GM23338 (cell line): Measurements from ENCODE around the gene CCBE1. TPM values are rescaled to one million over a fixed set of nuclear protein-coding genes. Genes with fewer than 3 reads are reported as not detected.

Experiments
- ATAC-seq: fragments of 200-7000 bp; cut with Tn5 transposase; 3 replicates; pipeline ENCODE4 v1.9.1; 2020
- DNase-seq: peaks from one replicate; pipeline ENCODE4 v3.0.0-alpha.2; 2015; ENCODE audit warnings: low spot score
- H2AFZ ChIP-seq: fragments of 200-600 bp; sonication (generic); 2 replicates; pipeline ENCODE4 v1.8.0; 2016; ENCODE audit warnings: antibody characterized with exemption, mild to moderate bottlenecking, moderate library complexity
- H3F3A ChIP-seq: fragments of 200-600 bp; sonication (generic); replicated peaks from 2 replicates; pipeline ENCODE4 v1.8.0; 2017; ENCODE audit warnings: antibody characterized with exemption, mixed run types, low read depth
- H3K27ac ChIP-seq: fragments of 200-600 bp; sonication (generic); 2 replicates; pipeline ENCODE4 v1.6.1; 2016; ENCODE audit warnings: low read depth
- H3K27me3 ChIP-seq: fragments of 200-600 bp; sonication (generic); 2 replicates; pipeline ENCODE4 v1.8.0; 2016; ENCODE audit warnings: mild to moderate bottlenecking, mixed run types, moderate library complexity; ENCODE audit not compliant: insufficient read depth
- H3K36me3 ChIP-seq: fragments of 200-600 bp; sonication (generic); 2 replicates; pipeline ENCODE4 v1.8.0; 2016; ENCODE audit warnings: mild to moderate bottlenecking; ENCODE audit not compliant: insufficient read depth
- H3K4me1 ChIP-seq: fragments of 200-600 bp; sonication (generic); 2 replicates; pipeline ENCODE4 v1.8.0; 2016; ENCODE audit warnings: mild to moderate bottlenecking, moderate library complexity; ENCODE audit not compliant: insufficient read depth
- H3K4me2 ChIP-seq: fragments of 200-600 bp; sonication (generic); 2 replicates; pipeline ENCODE4 v1.7.1; 2017; ENCODE audit warnings: mixed run types
- H3K4me3 ChIP-seq: fragments of 200-600 bp; sonication (generic); 2 replicates; pipeline ENCODE4 v1.6.1; 2016; ENCODE audit warnings: mixed run types
- H3K79me2 ChIP-seq: fragments of 200-600 bp; sonication (generic); replicated peaks from 2 replicates; pipeline ENCODE4 v1.8.0; 2017; ENCODE audit warnings: mild to moderate bottlenecking; ENCODE audit not compliant: insufficient read depth
- H3K9me2 ChIP-seq: fragments of 200-600 bp; sonication (generic); 2 replicates; pipeline ENCODE4 v1.8.0; 2017; ENCODE audit not compliant: insufficient read depth
- H4K20me1 ChIP-seq: fragments of 200-600 bp; sonication (generic); replicated peaks from 2 replicates; pipeline ENCODE4 v1.8.0; 2017; ENCODE audit warnings: mild to moderate bottlenecking; ENCODE audit not compliant: insufficient read depth
- H3K27ac Mint-ChIP-seq: 2 replicates; pipeline ENCODE4 v1.8.0; 2020; ENCODE audit warnings: inconsistent platforms, mild to moderate bottlenecking, moderate library complexity, mixed read lengths
- H3K27me3 Mint-ChIP-seq: 3 replicates; pipeline ENCODE4 v1.8.0; 2022; ENCODE audit warnings: low read depth, mild to moderate bottlenecking, moderate library complexity, mixed read lengths, inconsistent platforms; ENCODE audit not compliant: insufficient read depth, poor library complexity
- H3K36me3 Mint-ChIP-seq: 3 replicates; pipeline ENCODE4 v1.8.0; 2021; ENCODE audit warnings: low read depth, mild to moderate bottlenecking, inconsistent platforms, moderate library complexity, mixed read lengths
- H3K4me1 Mint-ChIP-seq: 3 replicates; pipeline ENCODE4 v1.8.0; 2020; ENCODE audit warnings: mild to moderate bottlenecking, inconsistent platforms, mixed read lengths
- H3K4me3 Mint-ChIP-seq: 3 replicates; pipeline ENCODE4 v1.8.0; 2021; ENCODE audit warnings: moderate library complexity, mild to moderate bottlenecking, inconsistent platforms, mixed read lengths
- H3K9me3 Mint-ChIP-seq: 3 replicates; pipeline ENCODE4 v1.8.0; 2020; ENCODE audit warnings: moderate library complexity, mild to moderate bottlenecking, inconsistent platforms, mixed read lengths
- CREB1 ChIP-seq: fragments of 250-450 bp; sonication (Bioruptor Pico); IDR thresholded peaks from 2 replicates; pipeline ENCODE4 v1.5.0; 2020; ENCODE audit warnings: low read depth, mild to moderate bottlenecking, moderate library complexity
- EZH2 ChIP-seq: fragments of 200-600 bp; sonication (generic); IDR thresholded peaks from one replicate; pipeline ENCODE4 v1.8.0; 2017; ENCODE audit warnings: antibody characterized with exemption, mild to moderate bottlenecking, low read depth; ENCODE audit not compliant: unreplicated experiment
- EZH2phosphoT487 ChIP-seq: fragments of 200-600 bp; sonication (generic); IDR thresholded peaks from one replicate; pipeline ENCODE4 v1.8.1; 2018; ENCODE audit warnings: antibody characterized with exemption; ENCODE audit not compliant: unreplicated experiment
- polyA plus RNA-seq: library from polyadenylated mRNA; unstranded; fragments of >200 nt; fragmentation: Nextera tagmentation; extraction: Ambion mirVana; gene quantifications from 2 replicates; pipeline ENCODE4 v1.2.1, GENCODE V29; 2016
- total RNA-seq: library from RNA; depleted of rRNA; stranded (reverse); fragments of >200 nt; shearing (Covaris generic); gene quantifications from 2 replicates; pipeline ENCODE4 v1.2.3, GENCODE V29; 2014
- TF ChIP-seq, protein P1 (sequence below): IDR thresholded peaks from one replicate; pipeline ENCODE4 v1.6.1; 2018; ENCODE audit warnings: antibody characterized with exemption; ENCODE audit not compliant: unreplicated experiment
- TF ChIP-seq, protein P2 (sequence below), 2 experiments: fragments of 200-600 bp in 1 of 2; sonication (generic) in 1 of 2; conservative IDR thresholded peaks; 2 replicates each; pipeline versions ENCODE4 v1.5.1 to v1.6.1; 2016 to 2017; ENCODE audit warnings: antibody characterized with exemption in 2 of 2, low read depth in 2 of 2, mild to moderate bottlenecking in 2 of 2, moderate library complexity in 1 of 2
- TF ChIP-seq, protein P3 (sequence below): fragments of 250-450 bp; sonication (Bioruptor Pico); IDR thresholded peaks from 2 replicates; pipeline ENCODE4 v1.5.0; 2020; ENCODE audit warnings: mild to moderate bottlenecking, moderate library complexity

The CCBE1 gene
- total and polyA plus RNA-seq, 2 experiments from 2014 or later, result 2.1 to 2.6 TPM

DNA sequence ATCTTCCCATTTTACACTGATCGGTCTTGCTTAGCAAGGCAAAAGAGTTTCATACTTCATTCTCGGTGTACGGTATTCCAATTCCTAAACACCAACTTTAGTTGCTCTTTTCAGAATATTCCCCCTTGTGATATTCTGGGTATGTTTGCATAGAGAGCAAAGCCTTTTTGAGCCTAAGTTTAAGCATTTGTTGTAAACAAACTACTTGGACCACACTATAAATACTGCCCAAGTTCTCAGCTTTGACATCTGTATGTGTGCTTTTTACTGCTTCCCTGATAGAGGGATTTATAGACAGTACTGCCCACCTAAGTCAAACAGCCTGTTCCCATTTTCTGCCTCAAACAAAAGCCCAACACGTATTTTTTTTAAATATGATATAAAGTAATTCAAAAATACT is 36.9 kb downstream of the CCBE1 start (continued):
- TF ChIP-seq, protein P1, sequence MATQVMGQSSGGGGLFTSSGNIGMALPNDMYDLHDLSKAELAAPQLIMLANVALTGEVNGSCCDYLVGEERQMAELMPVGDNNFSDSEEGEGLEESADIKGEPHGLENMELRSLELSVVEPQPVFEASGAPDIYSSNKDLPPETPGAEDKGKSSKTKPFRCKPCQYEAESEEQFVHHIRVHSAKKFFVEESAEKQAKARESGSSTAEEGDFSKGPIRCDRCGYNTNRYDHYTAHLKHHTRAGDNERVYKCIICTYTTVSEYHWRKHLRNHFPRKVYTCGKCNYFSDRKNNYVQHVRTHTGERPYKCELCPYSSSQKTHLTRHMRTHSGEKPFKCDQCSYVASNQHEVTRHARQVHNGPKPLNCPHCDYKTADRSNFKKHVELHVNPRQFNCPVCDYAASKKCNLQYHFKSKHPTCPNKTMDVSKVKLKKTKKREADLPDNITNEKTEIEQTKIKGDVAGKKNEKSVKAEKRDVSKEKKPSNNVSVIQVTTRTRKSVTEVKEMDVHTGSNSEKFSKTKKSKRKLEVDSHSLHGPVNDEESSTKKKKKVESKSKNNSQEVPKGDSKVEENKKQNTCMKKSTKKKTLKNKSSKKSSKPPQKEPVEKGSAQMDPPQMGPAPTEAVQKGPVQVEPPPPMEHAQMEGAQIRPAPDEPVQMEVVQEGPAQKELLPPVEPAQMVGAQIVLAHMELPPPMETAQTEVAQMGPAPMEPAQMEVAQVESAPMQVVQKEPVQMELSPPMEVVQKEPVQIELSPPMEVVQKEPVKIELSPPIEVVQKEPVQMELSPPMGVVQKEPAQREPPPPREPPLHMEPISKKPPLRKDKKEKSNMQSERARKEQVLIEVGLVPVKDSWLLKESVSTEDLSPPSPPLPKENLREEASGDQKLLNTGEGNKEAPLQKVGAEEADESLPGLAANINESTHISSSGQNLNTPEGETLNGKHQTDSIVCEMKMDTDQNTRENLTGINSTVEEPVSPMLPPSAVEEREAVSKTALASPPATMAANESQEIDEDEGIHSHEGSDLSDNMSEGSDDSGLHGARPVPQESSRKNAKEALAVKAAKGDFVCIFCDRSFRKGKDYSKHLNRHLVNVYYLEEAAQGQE, result no peak
- TF ChIP-seq, protein P2, sequence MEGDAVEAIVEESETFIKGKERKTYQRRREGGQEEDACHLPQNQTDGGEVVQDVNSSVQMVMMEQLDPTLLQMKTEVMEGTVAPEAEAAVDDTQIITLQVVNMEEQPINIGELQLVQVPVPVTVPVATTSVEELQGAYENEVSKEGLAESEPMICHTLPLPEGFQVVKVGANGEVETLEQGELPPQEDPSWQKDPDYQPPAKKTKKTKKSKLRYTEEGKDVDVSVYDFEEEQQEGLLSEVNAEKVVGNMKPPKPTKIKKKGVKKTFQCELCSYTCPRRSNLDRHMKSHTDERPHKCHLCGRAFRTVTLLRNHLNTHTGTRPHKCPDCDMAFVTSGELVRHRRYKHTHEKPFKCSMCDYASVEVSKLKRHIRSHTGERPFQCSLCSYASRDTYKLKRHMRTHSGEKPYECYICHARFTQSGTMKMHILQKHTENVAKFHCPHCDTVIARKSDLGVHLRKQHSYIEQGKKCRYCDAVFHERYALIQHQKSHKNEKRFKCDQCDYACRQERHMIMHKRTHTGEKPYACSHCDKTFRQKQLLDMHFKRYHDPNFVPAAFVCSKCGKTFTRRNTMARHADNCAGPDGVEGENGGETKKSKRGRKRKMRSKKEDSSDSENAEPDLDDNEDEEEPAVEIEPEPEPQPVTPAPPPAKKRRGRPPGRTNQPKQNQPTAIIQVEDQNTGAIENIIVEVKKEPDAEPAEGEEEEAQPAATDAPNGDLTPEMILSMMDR (conservative IDR thresholded peaks at IDR 0.05; ENCODE audit: low read depth in 2 of 2), result no peak

DNA sequence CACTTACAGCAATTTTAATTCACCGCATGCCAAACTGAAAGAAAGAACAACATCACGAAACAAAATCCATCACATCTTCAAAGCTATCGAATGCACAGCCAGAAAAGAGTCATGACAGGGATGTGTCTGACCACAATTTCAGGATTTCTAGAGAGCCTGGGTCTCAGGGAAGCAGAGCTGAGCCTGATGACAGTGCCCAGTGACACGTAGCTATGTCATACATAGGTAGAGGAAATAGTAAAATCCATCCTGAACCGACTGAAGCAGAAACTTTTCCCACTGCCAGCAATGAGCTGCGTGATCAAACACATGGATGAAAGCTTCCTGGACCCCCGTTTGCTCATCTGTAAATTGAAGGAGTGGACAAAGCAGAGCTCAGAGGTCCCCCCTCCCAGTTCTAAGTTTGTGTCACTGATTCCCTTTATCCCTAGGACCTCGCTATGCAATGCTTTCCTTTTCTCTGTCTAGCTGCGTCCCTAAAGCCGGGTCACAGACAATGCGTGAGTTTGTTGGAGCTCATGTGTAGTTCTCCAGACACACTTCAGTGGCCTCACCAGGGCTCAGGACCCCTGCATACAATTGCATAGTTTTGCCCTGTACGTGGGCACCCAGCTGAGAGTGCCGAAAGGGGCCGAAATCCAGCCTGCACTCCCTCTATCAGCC is 37.6 kb downstream of the CCBE1 start:
- ATAC-seq, result peak; percentile 35; the same call in 2 of the 3 replicates
- no peak for DNase-seq
- TF ChIP-seq, protein P3, sequence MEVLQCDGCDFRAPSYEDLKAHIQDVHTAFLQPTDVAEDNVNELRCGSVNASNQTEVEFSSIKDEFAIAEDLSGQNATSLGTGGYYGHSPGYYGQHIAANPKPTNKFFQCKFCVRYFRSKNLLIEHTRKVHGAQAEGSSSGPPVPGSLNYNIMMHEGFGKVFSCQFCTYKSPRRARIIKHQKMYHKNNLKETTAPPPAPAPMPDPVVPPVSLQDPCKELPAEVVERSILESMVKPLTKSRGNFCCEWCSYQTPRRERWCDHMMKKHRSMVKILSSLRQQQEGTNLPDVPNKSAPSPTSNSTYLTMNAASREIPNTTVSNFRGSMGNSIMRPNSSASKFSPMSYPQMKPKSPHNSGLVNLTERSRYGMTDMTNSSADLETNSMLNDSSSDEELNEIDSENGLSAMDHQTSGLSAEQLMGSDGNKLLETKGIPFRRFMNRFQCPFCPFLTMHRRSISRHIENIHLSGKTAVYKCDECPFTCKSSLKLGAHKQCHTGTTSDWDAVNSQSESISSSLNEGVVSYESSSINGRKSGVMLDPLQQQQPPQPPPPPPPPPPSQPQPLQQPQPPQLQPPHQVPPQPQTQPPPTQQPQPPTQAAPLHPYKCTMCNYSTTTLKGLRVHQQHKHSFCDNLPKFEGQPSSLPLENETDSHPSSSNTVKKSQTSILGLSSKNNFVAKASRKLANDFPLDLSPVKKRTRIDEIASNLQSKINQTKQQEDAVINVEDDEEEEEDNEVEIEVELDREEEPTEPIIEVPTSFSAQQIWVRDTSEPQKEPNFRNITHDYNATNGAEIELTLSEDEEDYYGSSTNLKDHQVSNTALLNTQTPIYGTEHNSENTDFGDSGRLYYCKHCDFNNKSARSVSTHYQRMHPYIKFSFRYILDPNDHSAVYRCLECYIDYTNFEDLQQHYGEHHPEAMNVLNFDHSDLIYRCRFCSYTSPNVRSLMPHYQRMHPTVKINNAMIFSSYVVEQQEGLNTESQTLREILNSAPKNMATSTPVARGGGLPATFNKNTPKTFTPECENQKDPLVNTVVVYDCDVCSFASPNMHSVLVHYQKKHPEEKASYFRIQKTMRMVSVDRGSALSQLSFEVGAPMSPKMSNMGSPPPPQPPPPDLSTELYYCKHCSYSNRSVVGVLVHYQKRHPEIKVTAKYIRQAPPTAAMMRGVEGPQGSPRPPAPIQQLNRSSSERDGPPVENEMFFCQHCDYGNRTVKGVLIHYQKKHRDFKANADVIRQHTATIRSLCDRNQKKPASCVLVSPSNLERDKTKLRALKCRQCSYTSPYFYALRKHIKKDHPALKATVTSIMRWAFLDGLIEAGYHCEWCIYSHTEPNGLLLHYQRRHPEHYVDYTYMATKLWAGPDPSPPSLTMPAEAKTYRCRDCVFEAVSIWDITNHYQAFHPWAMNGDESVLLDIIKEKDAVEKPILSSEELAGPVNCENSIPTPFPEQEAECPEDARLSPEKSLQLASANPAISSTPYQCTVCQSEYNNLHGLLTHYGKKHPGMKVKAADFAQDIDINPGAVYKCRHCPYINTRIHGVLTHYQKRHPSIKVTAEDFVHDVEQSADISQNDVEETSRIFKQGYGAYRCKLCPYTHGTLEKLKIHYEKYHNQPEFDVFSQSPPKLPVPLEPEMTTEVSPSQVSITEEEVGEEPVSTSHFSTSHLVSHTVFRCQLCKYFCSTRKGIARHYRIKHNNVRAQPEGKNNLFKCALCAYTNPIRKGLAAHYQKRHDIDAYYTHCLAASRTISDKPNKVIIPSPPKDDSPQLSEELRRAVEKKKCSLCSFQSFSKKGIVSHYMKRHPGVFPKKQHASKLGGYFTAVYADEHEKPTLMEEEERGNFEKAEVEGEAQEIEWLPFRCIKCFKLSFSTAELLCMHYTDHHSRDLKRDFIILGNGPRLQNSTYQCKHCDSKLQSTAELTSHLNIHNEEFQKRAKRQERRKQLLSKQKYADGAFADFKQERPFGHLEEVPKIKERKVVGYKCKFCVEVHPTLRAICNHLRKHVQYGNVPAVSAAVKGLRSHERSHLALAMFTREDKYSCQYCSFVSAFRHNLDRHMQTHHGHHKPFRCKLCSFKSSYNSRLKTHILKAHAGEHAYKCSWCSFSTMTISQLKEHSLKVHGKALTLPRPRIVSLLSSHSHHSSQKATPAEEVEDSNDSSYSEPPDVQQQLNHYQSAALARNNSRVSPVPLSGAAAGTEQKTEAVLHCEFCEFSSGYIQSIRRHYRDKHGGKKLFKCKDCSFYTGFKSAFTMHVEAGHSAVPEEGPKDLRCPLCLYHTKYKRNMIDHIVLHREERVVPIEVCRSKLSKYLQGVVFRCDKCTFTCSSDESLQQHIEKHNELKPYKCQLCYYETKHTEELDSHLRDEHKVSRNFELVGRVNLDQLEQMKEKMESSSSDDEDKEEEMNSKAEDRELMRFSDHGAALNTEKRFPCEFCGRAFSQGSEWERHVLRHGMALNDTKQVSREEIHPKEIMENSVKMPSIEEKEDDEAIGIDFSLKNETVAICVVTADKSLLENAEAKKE (CRISPR knock-in tag), result no peak
- no peak for TF ChIP-seq CREB1
- TF ChIP-seq, protein P1, result no peak
- no peak for TF ChIP-seq EZH2phosphoT487
- TF ChIP-seq EZH2, result no peak

More for the DNA sequence above, 37.6 kb downstream of the CCBE1 start:
- H3K4me2 ChIP-seq, result no peak overlapping the region
- Mint-ChIP-seq H3K36me3 (no peaks in the 10 kb centered on the region), H3K4me3 (no peak overlapping the region), H3K9me3 (no peaks in the 10 kb centered on the region), H3K27me3 (no peaks in the 10 kb centered on the region), H3K27ac (no peak overlapping the region), H3K4me1 (peaks cover 5% of the 10 kb centered on the region)
- no peak overlapping the region for H3K4me3 ChIP-seq
- H3K79me2 ChIP-seq, result no peaks in the 10 kb centered on the region
- no peaks in the 10 kb centered on the region for H3K36me3 ChIP-seq
- H3K4me1 ChIP-seq, result no peaks in the 10 kb centered on the region
- H3F3A ChIP-seq, result no peaks in the 10 kb centered on the region
- no peak overlapping the region for H3K27ac ChIP-seq
- H3K27me3 ChIP-seq, result no peaks in the 10 kb centered on the region
- no peaks in the 10 kb centered on the region for H4K20me1 ChIP-seq
- no peak overlapping the region for H2AFZ ChIP-seq
- H3K9me2 ChIP-seq, result no peaks in the 10 kb centered on the region
